22Rv1 (cell line): ENCODE data around the gene HTRA3.

Source experiments
- H3K27ac ChIP-seq: fragments of 450-650 bp; 2 replicates; pipeline ENCODE4 v1.5.1; 2017
- ZFX ChIP-seq: fragments of 450-650 bp; IDR thresholded peaks from 2 replicates; pipeline ENCODE4 v1.6.1; 2017; ENCODE audit warnings: antibody characterized with exemption, borderline replicate concordance
- TF ChIP-seq, protein P1 (sequence below): fragments of 450-650 bp; IDR thresholded peaks from 2 replicates; pipeline ENCODE4 v1.5.1; 2017; ENCODE audit warnings: mild to moderate bottlenecking

HTRA3 gene

DNA sequence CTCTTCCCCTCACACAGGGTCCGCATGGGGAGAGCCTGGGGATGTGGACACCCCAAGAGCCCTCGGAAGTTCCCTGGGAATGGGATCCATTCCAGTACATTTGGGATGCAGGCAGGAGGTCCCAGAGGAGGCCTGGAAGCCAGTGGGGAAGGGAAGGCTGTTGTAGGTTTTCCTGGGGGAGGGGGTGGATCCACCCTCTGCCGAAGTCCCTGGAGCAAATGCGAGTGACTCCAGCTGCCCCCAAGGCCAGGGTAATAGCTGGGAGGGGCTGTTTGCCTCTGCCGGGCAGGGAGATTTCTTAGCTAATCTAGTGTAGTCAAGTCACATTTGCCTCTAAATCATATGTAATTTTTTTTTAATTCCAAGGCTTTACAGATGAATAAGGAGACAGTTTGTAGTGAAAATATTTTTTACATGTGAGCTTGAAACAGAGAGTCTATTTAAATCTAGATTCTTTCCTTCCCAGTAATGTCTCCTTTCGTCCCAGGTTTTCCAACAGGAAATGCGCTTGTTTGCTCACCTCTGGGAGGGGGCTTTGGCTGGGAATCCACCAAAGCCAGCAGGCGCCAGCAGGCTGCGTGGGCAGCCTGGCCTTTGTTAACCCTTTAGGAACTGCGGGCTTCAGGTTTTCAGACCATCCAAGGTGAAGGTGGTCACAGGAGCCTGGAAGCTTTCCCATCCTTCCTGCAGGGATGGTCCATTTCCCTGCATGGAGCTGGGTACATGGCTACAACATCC lies 43.7 kb upstream of the HTRA3 start:
- TF ChIP-seq, protein P1, sequence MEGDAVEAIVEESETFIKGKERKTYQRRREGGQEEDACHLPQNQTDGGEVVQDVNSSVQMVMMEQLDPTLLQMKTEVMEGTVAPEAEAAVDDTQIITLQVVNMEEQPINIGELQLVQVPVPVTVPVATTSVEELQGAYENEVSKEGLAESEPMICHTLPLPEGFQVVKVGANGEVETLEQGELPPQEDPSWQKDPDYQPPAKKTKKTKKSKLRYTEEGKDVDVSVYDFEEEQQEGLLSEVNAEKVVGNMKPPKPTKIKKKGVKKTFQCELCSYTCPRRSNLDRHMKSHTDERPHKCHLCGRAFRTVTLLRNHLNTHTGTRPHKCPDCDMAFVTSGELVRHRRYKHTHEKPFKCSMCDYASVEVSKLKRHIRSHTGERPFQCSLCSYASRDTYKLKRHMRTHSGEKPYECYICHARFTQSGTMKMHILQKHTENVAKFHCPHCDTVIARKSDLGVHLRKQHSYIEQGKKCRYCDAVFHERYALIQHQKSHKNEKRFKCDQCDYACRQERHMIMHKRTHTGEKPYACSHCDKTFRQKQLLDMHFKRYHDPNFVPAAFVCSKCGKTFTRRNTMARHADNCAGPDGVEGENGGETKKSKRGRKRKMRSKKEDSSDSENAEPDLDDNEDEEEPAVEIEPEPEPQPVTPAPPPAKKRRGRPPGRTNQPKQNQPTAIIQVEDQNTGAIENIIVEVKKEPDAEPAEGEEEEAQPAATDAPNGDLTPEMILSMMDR: no peak
- TF ChIP-seq ZFX: no peak
- no peak overlapping the region for H3K27ac ChIP-seq

DNA sequence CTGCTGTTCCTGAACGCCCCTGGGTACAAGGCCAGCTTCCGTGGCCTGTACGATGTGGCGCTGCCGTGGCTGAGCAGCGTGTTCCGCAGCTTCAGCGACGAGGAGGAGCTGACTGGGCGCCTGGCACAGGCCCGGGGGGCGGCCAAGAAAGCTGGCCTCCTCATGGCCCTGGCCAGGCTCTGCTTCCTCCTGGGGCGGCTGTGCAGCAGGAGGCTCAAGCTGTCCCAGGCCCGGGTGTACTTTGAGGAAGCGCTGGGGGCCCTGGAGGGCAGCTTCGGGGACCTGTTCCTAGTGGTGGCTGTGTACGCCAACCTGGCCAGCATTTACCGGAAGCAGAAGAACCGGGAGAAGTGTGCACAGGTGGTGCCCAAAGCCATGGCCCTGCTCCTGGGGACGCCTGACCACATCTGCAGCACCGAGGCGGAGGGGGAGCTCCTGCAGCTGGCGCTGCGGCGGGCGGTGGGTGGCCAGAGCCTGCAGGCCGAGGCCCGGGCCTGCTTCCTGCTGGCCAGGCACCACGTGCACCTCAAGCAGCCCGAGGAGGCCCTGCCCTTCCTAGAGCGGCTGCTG lies 42.3 kb upstream of the HTRA3 start:
- TF ChIP-seq, protein P1: no peak
- no peak for TF ChIP-seq ZFX
- no peak overlapping the region for H3K27ac ChIP-seq

DNA sequence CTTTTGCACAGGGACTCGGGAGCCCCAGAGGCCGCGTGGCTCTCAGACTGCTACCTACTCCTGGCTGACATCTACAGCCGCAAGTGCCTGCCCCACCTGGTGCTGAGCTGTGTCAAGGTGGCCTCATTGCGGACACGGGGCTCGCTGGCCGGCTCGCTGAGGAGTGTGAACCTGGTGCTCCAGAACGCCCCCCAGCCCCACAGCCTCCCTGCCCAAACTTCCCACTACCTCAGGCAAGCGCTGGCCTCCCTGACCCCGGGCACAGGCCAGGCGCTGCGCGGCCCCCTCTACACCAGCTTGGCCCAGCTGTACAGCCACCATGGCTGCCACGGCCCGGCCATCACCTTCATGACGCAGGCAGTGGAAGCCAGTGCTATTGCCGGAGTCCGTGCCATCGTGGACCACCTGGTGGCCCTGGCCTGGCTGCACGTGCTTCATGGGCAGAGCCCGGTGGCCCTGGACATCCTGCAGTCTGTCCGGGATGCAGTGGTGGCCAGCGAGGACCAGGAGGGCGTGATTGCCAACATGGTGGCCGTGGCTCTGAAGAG lies 41.7 kb upstream of the HTRA3 start:
- H3K27ac ChIP-seq: no peak overlapping the region
- TF ChIP-seq, protein P1: no peak
- TF ChIP-seq ZFX: no peak

DNA sequence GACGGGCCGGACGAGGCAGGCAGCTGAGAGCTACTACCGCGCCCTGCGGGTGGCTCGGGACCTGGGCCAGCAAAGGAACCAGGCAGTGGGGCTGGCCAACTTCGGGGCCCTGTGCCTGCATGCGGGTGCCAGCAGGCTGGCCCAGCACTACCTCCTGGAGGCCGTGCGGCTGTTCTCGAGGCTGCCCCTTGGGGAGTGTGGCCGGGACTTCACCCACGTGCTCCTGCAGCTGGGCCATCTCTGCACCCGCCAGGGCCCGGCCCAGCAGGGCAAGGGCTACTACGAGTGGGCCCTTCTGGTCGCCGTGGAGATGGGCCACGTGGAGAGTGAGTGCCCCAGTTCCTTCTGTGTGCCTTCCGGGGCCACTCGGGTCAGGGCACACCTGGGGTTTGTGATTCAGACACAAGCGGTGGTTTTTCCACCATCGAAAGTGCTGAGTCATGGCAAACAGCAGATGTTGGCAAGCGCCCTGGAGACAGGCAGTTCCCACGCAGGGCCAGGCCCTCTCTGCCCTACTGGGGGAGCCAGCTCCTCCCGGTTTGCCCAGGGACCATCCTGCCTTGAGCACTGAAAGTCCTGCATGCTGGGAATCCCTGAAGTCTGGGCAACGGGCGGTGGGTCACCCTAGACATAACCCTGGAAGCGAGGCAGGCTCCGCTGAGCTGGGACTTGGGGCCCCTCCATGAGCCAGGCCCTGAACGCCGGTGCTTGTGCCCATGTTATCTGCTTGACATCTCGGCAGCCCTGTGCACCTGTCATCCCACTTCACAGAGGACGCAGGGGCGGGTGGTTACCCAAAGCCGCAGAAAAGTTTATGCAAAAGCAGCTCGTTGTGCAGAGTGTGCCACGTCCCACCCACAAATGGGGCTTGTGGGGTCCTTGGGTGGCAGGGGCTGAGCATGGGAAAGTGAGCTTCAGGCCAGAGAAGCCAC lies 41.0 kb upstream of the HTRA3 start:
- no peak for TF ChIP-seq ZFX
- TF ChIP-seq, protein P1: no peak
- H3K27ac ChIP-seq: no peak overlapping the region

GRCh38 chr4:8229331-8229975 lies 40.1 kb upstream of the HTRA3 start:
- no peak for TF ChIP-seq ZFX
- TF ChIP-seq, protein P1: no peak
- no peak overlapping the region for H3K27ac ChIP-seq

GRCh38 chr4:8230033-8230432 lies 39.5 kb upstream of the HTRA3 start:
- TF ChIP-seq ZFX: no peak
- H3K27ac ChIP-seq: no peak overlapping the region

DNA sequence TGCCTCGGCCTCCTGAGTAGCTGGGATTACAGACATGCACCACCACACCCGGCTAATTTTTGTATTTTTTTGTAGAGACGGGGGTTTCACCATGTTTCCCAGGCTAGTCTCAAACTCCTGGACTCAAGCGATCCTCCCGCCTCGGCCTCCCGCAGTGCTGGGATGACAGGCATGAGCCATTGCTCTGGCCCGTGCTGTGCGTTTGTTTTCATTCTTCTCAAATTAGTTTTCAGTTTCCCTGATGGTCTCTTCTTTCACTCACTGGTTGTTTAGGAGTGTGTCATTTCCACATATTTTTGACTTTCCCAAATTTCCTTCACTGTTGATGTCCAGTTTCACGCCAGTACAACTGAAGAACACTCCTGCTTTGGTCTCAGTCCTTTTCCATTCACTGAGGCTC lies 38.7 kb upstream of the HTRA3 start:
- H3K27ac ChIP-seq: no peak overlapping the region

More for the DNA sequence above, 38.7 kb upstream of the HTRA3 start:
- no peak for TF ChIP-seq ZFX
- TF ChIP-seq, protein P1: no peak
